ENCODE results near the gene PDP2.

DNA sequence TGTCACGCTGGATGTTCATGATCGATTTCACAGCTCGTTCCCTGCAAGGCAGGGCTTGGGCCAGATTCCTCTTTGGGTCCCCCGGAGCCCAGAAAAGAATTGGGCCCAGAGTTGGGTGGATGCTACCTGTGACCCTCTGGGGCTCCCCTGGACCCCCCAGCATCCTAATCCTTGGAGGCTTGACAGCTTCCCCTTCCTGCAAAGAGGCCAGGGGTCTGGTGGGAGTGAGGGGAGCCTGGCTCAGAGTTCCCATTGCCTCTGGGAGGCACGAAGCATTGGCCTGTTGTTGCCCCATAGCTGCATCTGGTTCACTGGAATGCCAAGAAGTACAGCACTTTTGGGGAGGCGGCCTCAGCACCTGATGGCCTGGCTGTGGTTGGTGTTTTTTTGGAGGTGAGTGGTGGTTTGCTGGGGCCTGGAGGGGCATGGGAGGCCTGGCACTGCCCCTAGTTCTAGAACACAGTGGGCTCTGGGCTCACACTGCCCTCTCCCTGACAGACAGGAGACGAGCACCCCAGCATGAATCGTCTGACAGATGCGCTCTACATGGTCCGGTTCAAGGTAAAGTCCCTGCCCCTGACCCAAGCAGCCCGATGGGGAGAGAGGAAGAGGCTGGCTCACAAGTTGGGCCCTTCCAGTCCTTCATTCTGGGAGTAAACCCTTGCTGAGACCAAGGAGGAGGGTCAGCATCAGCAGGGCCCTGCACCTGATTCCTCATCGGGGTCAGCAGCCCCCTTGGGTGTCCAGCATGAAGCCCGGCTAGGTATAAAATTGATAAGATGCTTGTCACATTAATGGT is 28.9 kb upstream of the PDP2 start:
- no peak for TF ChIP-seq EZH2 (IDR thresholded peaks at IDR 0.05; ENCODE audit: borderline replicate concordance, low read depth, low read length)
- TF ChIP-seq CTCF (IDR thresholded peaks at IDR 0.05 in 2 of 3, conservative IDR thresholded peaks at IDR 0.05 in 1 of 3; ENCODE audit: insufficient read depth in 2 of 3, low read depth in 1 of 3, low read length in 3 of 3), result no peak
- no peak for TF ChIP-seq POLR2A (conservative IDR thresholded peaks at IDR 0.05)
- TF ChIP-seq SAFB (IDR thresholded peaks at IDR 0.05; ENCODE audit: borderline replicate concordance, low read depth, low read length), result no peak
- TF ChIP-seq MAFK (IDR thresholded peaks at IDR 0.05; ENCODE audit: low read length), result no peak
- no peak for TF ChIP-seq ZEB2 (IDR thresholded peaks at IDR 0.05)
- TF ChIP-seq ZKSCAN8 (CRISPR knock-in tag; IDR thresholded peaks at IDR 0.05), result no peak
- TF ChIP-seq FOS (IDR thresholded peaks at IDR 0.05; ENCODE audit: extremely low read depth, insufficient read length), result no peak
- no peak for TF ChIP-seq SP1 (CRISPR knock-in tag; IDR thresholded peaks at IDR 0.05)
- no peak for TF ChIP-seq ZBTB33 (CRISPR knock-in tag; IDR thresholded peaks at IDR 0.05)
- no peak for TF ChIP-seq HMGXB4 (CRISPR knock-in tag; IDR thresholded peaks at IDR 0.05)
- no peak for TF ChIP-seq CBFB (CRISPR knock-in tag; IDR thresholded peaks at IDR 0.05)
- no peak for TF ChIP-seq HBP1 (CRISPR knock-in tag; IDR thresholded peaks at IDR 0.05)
- no peak for TF ChIP-seq CTBP1 (IDR thresholded peaks at IDR 0.05; ENCODE audit: borderline replicate concordance)

Measured in K562 (cell line).